ENCODE data around the gene GPD2.
"Not testable (repeated sequence)": the region's sequence is repeated elsewhere in the genome, so short reads cannot be mapped to it uniquely, and the experiment has no call there.

- TF ChIP-seq CTCF (conservative IDR thresholded peaks at IDR 0.05 in 1 of 2, IDR thresholded peaks at IDR 0.05 in 1 of 2; ENCODE audit: low read depth in 1 of 2, low read length in 2 of 2); EZH2 (IDR thresholded peaks at IDR 0.05; ENCODE audit: low read length, missing control alignments): not testable (repeated sequence)
Measured at GRCh38 chr2:156495998-156496397, 59.8 kb downstream of the GPD2 start.
